Measurements from ENCODE around the gene CACNA1S. TPM values are rescaled to one million over a fixed set of nuclear protein-coding genes. Genes with fewer than 3 reads are reported as not detected.

Gene CACNA1S
- polyA plus RNA-seq, 1 donor = 56.1 TPM

DNA sequence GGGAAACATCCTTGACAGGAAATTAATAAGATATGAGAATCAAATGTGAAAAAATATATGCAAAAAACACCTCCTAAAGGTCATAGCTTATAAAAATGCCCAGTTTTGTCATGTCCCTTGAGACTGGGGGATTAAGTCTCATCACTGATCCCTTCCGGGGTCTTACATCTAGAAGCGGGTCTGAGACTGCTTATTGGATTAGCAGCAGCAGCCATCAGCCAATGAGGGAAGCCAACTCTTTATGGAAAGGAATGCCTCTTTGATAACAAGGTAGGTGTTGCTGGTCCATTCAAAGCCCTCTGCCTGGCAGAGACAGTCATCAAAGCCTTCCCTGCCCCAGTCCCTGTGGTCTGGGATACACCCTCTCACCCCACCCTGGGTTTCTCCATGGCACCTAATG is 3.9 kb upstream of the CACNA1S start:
- no peak for DNase-seq (ENCODE audit: low read depth)

DNA sequence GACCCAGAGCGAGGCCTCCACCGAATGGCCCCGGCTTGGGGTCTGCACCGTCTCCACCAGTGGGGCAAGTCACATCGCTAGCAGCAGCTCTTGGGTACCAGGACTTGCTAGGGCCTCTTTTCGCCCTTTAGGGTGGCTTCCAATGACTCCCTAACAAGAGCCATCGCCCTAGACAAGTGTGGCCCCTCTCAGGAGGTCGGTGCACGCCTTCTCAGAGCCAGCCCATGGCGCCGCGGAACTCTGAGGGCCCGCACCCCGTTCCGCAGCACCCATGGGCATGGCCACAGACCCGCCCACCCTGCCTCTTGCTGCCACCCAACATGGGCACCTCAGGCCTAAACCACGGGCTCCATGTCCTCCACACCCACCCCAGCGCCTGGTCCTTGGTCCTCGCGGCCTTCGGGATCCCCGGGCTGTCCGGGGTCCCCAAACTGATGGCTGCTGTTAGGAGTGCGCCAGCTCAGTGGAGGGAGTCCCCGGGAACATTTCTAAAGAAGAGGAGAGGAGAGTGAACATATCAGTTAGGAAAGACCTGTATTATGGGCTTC is 3.2 kb upstream of the CACNA1S start:
- no peak for DNase-seq (ENCODE audit: low read depth)

DNA sequence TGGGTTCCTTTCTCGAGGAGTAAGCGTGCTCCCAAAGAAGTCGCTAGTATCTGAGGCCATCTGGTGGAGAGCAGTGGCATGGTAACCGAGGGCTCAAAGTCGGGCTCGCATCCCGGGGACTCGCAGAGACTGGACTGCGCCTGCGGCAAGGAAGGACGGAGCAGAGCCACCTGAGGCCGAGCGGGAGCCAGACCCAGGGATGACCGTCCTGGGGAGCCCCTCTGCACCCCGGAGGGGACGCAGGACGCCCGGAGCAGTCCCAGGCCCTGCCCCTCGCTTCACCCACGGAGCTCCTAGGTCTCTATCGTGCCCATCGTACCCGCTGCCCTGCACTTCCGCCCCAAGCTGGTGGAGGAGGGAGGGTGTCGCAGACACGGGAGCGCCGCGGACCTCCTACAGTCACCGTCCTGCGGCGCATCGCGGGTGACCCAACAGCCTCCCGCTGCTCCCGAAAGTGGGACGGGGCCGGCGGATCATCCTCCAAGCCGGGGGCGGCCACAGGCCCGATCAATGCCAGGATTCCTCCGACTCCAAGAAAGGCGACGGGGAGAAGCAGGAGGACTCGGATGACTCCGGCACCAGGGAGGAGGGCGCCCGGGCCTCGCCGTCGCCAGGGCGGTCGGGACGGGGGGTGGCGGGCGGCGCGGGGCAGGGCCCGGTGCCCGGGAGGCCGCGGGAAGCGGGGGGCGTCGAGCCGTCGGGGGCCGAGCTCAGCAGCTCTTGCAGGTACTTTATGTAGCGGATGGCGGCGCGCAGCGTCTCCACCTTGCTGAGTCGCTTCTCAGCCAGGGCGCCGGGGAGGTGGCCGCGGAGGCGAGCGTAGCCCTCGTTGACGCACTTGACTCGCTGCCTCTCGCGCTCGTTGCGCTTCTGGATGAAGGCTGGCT is 2.3 kb upstream of the CACNA1S start:
- DNase-seq (ENCODE audit: low read depth) = peak; percentile 85

DNA sequence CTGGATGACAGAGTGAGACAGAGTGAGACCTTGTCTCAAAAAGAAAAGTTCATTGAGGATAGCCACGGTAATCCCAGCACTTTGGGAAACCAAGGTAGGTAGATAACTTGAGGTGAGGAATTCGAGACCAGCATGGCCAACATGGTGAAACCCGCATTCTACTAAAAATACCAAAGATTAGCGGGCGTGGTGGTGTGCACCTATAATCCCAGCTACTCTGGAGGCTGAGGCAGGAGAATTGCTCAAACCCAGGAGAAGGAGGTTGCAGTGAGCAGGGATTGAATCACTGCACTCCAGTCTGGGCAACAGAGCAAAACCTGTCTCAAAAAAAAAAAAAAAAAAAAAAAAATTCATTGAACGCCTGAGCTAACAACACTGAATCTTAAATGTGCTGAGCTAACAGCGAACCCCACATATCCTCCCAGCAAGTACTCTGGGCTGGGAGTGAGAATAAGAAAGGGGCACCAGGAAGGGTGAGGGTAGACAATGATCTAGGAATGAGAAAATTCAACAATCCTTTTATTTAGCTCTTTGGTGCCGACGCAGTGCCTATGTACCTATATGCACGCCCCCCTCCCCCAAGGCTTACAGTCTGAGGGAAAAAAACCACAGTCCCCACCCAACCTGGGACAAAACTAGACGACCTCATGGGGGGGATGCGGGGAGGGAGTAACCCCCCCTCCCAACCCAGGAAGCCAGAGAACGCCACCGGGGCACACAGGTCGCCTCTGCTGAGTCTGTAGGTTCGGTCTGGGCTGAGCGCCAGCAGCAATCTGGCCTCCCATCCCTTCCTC is 1.4 kb upstream of the CACNA1S start:
- DNase-seq (ENCODE audit: low read depth) = no peak

DNA sequence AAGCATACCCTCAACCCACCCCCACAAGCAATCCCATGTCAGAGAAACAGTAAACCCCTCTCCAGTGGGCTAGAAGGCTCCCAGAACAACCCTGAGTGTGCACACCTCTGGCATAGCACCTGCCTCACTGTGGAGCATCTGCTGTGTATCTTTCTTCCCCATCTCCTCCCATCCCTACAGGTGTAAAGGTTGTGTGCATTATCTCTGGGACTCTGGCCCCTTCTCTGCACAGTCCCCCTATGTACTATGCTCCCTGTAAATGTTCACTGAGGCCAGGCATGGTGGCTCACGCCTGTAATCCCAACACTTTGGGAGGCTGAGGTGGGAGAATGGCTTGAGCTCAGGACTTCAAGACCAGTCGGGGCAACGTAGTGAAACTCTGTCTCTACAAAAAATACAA is 700 bp upstream of the CACNA1S start:
- DNase-seq (ENCODE audit: low read depth) = no peak

DNA sequence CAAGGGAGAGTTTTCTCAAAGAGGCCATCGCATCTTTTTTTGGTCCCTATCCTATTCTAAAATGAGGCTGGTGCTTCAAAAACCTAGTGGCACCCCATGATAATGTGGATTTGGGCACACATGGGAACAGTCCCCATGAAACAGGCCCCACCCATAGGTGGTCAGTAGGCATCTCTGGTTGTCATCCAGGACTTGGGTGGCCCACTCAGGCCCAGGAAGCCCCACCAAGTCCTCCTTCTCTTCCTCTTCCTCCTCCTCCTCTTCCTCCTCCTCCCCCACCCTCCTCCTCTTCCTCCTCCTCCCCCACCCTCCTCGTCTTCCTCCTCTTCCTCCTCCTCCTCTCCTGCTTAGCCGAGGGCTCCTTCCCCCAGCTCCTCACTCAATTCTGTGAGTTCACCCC is 554 bp downstream of the CACNA1S start:
- no peak for DNase-seq (ENCODE audit: low read depth)

DNA sequence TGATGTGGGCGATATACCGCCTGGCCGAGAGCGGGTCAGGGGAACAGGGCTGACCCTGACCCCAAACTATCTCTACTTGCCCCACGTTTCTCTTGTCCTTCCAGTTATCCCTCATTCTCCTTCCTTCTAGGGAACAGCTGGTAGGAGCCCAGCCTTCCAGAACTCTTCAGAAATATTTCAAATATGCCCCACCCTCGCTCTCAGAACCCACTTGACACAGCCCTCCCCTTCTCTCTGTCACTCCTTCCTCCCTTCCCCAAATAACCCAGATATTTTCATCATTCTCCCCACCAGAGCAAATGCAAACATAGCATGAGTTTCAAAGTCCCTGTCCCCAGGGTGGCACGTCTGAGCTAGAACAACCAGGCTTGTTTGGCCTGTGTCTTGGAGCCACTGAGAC is 1.1 kb downstream of the CACNA1S start:
- DNase-seq (ENCODE audit: low read depth) = no peak

DNA sequence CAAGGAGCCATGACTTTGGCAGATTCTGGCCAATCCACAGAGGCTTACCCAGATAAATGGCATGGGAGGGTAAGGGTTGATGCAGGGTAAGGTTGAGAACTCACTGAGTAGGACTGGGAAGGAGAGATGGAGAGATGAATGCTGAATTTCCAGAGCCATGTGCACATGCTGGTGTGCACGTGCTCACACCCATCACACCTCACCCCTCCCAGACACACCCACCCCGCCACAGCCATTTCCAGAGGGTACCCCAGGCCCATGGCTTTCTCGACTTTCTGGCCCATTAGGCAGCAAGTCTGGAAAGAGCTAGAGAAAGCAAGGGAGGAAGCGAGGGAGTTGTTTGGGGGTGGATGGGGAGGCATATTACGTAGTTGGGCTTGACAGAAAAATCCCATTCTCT is 1.6 kb downstream of the CACNA1S start:
- DNase-seq (ENCODE audit: low read depth) = no peak

DNA sequence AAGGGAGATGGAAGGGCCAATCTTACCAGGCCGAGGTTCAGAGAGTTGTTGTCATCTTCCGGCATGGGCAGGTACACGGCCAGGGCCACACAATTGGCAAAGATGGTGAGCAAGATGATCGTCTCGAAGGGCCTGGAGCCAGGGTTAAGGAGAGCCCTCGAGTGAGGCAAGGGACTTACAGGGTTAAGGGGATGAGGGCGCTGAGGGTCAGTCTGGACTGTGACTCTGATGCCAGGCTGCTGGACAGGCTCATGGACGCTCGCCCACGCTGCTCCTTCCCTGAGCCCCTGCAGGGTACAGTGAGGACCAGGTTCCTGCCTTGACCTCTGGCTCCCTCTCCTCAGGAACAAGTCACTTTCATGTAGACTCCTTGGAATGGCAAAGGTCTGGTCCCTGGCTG is 2.1 kb downstream of the CACNA1S start:
- DNase-seq (ENCODE audit: low read depth) = no peak

DNA sequence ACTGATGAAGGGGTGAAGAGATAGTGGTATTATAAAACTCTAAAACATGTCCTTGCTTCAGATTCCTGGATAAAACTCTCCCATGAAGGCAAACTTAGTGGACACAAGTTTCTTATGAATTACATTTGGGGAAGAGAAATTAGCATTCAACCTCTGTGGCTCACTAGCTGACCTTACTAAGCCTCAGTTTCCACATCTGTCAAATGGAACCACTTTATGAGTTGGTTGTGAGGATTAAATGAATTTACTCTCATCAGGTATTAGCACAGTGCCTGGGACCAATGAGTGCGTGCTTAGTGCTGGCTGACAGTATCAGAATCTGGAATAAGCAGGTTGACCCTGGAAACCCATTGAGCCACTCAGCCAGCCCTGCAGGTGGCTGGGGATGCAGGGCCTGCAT is 2.6 kb downstream of the CACNA1S start:
- DNase-seq (ENCODE audit: low read depth) = no peak

DNA sequence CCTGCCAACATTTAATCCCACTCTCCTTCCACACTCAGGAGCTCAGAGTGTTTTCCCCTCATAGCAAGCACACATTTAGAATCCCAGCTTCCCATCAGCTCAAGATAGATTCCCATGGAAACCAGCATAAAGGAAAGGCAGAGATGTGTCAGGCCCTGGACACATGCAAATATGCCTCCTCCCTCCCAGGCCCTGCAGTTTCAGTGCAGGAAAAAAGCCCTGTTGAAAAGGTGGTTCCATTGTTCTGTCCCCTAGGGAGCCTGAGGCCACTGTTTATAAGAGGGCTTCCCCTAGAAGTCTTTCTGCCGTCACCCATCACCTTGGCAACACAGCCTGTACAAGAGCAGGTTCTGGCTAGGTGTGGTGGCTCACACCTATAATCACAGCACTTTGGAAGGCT is 3.6 kb downstream of the CACNA1S start:
- no peak for DNase-seq (ENCODE audit: low read depth)

DNA sequence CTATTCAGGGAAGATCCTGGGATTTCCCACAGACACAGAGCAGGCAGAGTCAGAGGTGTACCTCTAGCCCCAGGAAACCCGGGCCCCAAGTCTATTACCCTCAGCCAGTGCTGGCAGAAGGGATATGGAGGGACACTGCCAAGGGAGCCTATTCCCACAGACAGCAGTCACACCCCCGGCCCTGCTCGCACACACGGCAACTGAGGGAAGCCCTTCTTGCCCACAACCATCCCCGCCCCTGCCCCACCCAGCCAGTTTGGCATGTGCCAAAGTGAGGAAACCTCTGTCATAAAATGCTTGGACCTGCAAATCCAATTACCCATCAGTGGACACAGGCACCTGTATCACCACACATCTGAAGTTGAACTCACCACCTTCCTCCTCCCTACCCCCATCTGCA is 6.5 kb downstream of the CACNA1S start:
- DNase-seq (ENCODE audit: low read depth) = no peak

DNA sequence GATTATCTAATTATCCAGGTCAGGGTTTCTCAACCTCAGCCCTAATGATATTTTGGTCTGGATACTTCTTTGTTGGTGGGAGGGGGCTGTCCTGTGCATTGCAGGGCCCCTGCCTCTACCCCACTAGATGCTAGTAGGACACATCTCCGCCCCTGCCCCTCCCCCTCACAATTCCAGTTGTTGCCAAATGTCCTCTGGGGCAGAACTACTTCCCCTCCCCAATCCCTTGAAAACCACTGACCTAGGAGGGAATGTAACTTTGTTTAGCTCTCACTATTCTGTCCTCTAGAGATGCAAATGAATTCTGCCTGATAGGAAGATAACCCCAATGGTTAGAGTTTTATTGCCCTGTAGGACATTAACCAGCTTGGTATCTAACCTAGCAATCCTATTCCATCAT is 8.1 kb downstream of the CACNA1S start:
- no peak for DNase-seq (ENCODE audit: low read depth)

DNA sequence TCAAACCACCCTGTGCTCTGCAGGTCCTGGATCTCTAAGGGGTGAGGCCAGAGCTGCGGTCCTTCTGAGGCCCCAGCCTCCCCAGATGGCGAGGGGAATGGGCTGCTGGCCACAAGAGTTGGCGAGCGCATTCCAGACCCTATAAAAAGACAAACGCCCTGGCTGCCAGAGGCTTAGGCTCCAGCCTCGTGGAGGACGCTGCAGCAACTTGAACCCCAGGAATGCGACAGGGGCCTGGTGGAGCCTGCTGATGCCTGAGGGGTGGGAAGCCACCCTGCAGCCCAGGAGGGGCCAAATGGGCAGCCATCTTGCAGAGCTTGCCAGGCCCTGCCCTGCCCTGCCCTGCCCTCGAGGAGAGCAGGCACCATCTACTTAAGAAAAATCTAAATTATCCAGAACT is 8.6 kb downstream of the CACNA1S start:
- no peak for DNase-seq (ENCODE audit: low read depth)

DNA sequence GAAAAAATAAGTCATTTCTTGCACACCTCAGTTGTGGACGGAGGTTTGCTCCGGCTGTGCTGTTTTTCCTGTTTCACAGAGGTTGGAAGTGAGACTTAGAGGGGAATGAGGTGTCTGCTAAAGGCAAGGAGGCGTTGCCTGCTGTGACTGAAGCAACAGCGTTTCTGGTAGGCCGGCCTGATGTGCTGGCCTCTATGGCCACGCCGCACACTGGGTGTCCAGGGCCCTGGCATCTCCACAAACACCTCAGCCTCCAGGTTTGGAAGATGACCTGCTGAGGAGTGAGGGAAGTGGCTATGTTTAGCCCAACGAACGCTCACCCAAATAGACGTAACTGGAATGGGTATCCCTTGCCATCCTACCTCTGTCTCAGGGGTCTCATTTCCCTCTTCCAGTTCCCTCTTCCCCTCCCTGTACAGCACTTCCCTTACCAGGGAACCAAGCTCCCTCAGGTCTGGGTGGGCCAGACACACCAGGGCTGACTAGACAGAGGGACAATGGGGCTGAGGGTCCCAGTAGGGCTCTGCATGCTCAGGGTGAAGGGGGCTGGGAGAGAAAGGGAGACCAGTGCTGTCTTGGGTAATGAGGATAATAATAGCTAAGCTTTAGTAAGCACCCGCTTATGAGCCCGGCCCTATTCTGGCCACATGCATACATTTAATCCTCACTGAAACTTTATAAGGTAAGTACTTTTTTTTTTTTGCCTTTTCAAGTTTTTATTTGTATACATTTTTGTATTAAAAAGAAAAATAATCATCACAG is 11.9 kb downstream of the CACNA1S start:
- no peak for DNase-seq (ENCODE audit: low read depth)

DNA sequence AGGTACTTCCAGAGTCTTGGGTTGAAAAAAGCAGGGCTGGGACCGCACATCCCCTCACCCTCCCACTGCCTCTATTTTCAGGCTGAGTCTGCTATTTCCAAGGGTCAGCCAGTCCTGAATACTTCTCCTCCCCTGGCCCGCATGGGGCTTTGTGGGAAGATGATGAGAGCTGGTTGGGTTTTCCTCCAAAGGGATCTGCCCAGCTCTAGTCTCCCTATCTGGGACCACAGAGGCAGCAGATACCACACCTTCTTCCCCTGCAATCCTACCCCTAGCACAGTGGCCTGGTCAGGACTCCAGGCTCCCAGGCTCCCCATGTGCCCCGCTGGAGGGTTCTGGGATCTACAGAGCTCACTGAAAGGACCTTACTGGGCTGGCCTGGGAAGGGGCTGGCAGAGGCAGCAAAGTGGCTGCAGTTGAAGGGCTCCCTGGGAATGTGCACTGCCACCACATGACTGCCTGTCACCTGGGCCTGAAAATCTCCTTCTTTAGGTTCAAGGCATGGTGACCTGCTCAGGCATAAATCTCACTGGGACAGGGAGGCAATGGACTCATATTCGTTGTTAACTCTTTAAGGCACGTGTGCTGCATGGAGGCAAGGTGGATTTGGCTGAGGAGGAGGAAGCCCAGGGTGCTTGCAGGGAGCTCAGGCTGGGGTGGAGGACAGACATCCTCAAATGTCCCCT is 13.1 kb downstream of the CACNA1S start:
- DNase-seq (ENCODE audit: low read depth) = no peak

DNA sequence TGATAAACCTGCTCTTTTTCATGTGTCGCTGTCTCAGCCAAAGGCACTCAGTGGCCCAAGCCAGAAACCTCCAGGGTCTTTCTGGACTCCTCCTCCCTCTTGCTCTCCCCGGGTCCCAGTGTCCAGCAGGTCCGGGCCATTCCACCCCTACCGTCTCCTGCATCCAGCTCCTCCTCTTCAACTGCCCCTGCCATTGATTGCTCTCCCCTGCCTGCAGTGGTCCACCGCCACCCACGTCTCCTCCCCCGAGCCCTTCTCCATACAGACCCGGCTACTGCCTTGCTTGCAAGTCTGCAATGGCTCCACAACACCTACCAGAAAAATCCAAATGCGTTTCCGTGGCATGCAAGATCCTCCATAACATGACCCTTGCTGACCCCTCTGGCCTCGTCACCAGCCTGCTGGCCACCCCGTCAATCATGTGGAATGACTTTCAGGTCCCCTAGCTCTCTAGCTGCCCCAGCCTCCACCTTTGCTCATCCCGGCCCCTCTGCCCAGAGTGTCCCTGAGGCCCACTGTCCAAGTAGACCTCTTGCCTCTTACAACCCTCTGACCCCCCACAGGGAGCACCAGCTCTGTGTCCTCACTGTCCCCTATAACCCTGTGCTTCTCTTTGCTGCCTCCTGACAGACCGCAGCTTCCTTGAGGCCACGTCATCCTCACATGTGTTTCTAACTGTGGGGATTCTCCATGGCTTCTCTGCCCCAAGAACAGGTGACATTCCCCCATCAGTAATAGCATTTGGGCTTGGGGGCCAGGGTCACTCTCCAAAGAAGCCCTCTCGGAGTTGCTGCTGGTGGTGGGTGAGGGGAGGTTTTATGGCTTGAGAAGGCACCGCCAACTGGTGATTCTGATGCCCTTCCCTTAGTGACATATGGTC is 15.0 kb downstream of the CACNA1S start:
- no peak for DNase-seq (ENCODE audit: low read depth)

DNA sequence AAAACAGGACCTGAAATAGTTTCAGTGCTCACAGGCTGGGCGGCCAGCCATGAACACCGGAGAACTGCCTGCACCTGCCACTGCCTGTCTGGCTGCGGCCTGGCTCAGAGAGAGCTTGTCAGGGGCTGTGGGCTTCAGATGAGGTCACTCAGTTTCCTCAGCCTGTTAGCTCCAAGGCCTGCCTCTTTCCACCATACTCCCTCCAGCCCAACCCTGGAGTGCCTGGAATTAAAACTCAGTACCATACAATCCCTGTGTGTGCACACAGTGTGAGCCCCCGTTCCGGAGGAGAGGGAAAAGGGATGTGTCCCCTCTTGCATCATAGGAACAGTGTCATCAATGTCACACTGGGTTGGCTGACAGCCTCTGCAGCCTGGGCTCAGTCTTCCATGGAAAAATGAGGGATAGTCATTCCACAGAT is 16.2 kb downstream of the CACNA1S start:
- DNase-seq (ENCODE audit: low read depth) = no peak

DNA sequence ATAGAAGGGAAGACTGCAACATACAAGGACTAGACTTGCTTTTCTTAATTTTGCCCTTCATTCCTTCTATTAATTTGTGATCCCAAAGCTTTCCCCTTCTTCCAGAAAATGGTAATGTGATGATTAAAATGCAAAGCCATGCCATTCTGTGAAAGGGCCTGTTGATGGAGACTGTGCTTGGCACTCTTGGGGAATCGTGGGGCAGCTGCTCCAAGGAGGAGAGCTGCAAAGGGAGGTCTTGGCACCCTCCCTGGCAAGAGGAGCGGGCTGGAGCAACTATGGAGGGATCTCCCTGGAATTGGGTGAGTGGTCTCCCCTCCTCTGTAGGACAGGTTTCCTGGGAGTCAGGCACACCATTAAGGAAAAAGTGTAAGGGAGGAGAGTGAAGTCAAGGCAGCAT is 16.6 kb downstream of the CACNA1S start:
- DNase-seq (ENCODE audit: low read depth) = no peak

DNA sequence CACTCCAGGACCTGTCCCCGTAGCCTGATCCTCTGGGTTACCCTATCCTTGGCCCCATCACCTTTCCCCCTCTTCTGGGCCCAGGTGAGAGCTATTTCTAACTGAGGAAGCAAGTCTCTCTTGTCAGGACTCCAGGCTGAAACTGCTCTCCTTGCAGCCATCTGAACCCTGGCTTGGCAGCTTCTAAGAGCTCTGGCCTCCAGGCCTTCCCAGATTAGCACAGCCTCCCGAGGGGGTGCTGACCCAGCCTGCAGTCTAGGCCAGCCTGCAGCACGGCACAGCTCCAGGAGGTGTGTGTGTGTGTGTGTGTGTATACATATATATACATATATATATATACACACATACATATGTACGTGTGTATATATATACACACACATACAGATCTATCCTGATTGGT is 17.4 kb downstream of the CACNA1S start:
- no peak for DNase-seq (ENCODE audit: low read depth)

Data from forelimb muscle (tissue), 1 donor.